ENCODE results near the gene ACOX3.
"Not testable (repeated sequence)": the region's sequence is repeated elsewhere in the genome, so short reads cannot be mapped to it uniquely, and the experiment has no call there.

The ACOX3 gene

GRCh38 chr4:8348071-8348470 lies 92.5 kb downstream of the ACOX3 start:
- no peak for DNase-seq

- no peak for DNase-seq
Measured at GRCh38 chr4:8347660-8348059, 92.9 kb downstream of the ACOX3 start.

- DNase-seq: no peak
Measured at GRCh38 chr4:8346838-8347605, 93.5 kb downstream of the ACOX3 start.

GRCh38 chr4:8345946-8346814 lies 94.3 kb downstream of the ACOX3 start:
- no peak for DNase-seq

GRCh38 chr4:8345053-8345945 lies 95.2 kb downstream of the ACOX3 start:
- DNase-seq: no peak

GRCh38 chr4:8344377-8344776 lies 96.1 kb downstream of the ACOX3 start:
- no peak for DNase-seq

- no peak for DNase-seq
Measured at GRCh38 chr4:8343967-8344331, 96.6 kb downstream of the ACOX3 start.

GRCh38 chr4:8343262-8343966 lies 97.1 kb downstream of the ACOX3 start:
- DNase-seq: no peak

GRCh38 chr4:8342651-8343261 lies 97.8 kb downstream of the ACOX3 start:
- no peak for DNase-seq

GRCh38 chr4:8341691-8342090 lies 98.8 kb downstream of the ACOX3 start:
- no peak for DNase-seq

GRCh38 chr4:8341281-8341680 lies 99.2 kb downstream of the ACOX3 start:
- not testable (repeated sequence) for DNase-seq

GRCh38 chr4:8340781-8341241 lies 99.7 kb downstream of the ACOX3 start:
- DNase-seq: no peak

GRCh38 chr4:8338351-8338961 lies 102.1 kb downstream of the ACOX3 start:
- no peak for DNase-seq

- DNase-seq: no peak
Measured at GRCh38 chr4:8336412-8337075, 104.0 kb downstream of the ACOX3 start.

- no peak for DNase-seq
Measured at GRCh38 chr4:8335848-8336247, 104.7 kb downstream of the ACOX3 start.

- no peak for DNase-seq
Measured at GRCh38 chr4:8334786-8335460, 105.6 kb downstream of the ACOX3 start.

GRCh38 chr4:8333726-8334460 lies 106.6 kb downstream of the ACOX3 start:
- DNase-seq: no peak

GRCh38 chr4:8332891-8333331 lies 107.6 kb downstream of the ACOX3 start:
- DNase-seq: no peak
